ENCODE data around the gene PLCD3. TPM values are rescaled to one million over a fixed set of nuclear protein-coding genes. Genes with fewer than 3 reads are reported as not detected.

PLCD3 gene
- total and polyA plus RNA-seq, 9 of the 15 experiments (the other 6 are each of a cell fraction or from before 2014, with no cell fraction given): 0.20 to 22.6 (median 7.5) TPM

- no peak for TF ChIP-seq ZNF165 (CRISPR knock-in tag; IDR thresholded peaks at IDR 0.05; ENCODE audit: borderline replicate concordance)
- TF ChIP-seq, protein P1, sequence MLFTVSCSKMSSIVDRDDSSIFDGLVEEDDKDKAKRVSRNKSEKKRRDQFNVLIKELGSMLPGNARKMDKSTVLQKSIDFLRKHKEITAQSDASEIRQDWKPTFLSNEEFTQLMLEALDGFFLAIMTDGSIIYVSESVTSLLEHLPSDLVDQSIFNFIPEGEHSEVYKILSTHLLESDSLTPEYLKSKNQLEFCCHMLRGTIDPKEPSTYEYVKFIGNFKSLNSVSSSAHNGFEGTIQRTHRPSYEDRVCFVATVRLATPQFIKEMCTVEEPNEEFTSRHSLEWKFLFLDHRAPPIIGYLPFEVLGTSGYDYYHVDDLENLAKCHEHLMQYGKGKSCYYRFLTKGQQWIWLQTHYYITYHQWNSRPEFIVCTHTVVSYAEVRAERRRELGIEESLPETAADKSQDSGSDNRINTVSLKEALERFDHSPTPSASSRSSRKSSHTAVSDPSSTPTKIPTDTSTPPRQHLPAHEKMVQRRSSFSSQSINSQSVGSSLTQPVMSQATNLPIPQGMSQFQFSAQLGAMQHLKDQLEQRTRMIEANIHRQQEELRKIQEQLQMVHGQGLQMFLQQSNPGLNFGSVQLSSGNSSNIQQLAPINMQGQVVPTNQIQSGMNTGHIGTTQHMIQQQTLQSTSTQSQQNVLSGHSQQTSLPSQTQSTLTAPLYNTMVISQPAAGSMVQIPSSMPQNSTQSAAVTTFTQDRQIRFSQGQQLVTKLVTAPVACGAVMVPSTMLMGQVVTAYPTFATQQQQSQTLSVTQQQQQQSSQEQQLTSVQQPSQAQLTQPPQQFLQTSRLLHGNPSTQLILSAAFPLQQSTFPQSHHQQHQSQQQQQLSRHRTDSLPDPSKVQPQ (CRISPR knock-in tag; IDR thresholded peaks at IDR 0.05; ENCODE audit: borderline replicate concordance): no peak
- TF ChIP-seq CBFA2T2 (conservative IDR thresholded peaks at IDR 0.05): 0 out of 2 replicates have a peak, but pooled peaks have one; percentile 4
- 0 out of 2 replicates have a peak, but pooled peaks have one; percentile 63 for TF ChIP-seq BCL6 (CRISPR knock-in tag; IDR thresholded peaks at IDR 0.05)
- TF ChIP-seq, protein P2, sequence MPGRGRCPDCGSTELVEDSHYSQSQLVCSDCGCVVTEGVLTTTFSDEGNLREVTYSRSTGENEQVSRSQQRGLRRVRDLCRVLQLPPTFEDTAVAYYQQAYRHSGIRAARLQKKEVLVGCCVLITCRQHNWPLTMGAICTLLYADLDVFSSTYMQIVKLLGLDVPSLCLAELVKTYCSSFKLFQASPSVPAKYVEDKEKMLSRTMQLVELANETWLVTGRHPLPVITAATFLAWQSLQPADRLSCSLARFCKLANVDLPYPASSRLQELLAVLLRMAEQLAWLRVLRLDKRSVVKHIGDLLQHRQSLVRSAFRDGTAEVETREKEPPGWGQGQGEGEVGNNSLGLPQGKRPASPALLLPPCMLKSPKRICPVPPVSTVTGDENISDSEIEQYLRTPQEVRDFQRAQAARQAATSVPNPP (IDR thresholded peaks at IDR 0.05; ENCODE audit: borderline replicate concordance, insufficient read depth, insufficient read length): no peak
- TF ChIP-seq KDM5B (IDR thresholded peaks at IDR 0.05; ENCODE audit: insufficient replicate concordance, low read depth, low read length): peak; percentile 100
- peak; percentile 87 for TF ChIP-seq NCOA1 (IDR thresholded peaks at IDR 0.05; ENCODE audit: low read depth)
- TF ChIP-seq, protein P3, sequence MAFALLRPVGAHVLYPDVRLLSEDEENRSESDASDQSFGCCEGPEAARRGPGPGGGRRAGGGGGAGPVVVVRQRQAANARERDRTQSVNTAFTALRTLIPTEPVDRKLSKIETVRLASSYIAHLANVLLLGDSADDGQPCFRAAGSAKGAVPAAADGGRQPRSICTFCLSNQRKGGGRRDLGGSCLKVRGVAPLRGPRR (CRISPR knock-in tag; IDR thresholded peaks at IDR 0.05): no peak
- TF ChIP-seq RNF219 (CRISPR knock-in tag; IDR thresholded peaks at IDR 0.05): peak; percentile 79; the same call in 1 of the 2 replicates
- peak; percentile 90 for TF ChIP-seq ZNF511 (CRISPR knock-in tag; IDR thresholded peaks at IDR 0.05)
- TF ChIP-seq ESRRA (IDR thresholded peaks at IDR 0.05; ENCODE audit: borderline replicate concordance, low read depth): peak; percentile 33; the same call in 1 of the 2 replicates
- no peak for TF ChIP-seq ZNF280A (IDR thresholded peaks at IDR 0.05; ENCODE audit: low read depth, partially characterized antibody)
- no peak; the same call in 1 of the 2 replicates for TF ChIP-seq HMG20A (CRISPR knock-in tag; conservative IDR thresholded peaks at IDR 0.05)
- TF ChIP-seq BACH1 (tag; IDR thresholded peaks at IDR 0.05): 0 out of 2 replicates have a peak, but pooled peaks have one; percentile 12
- no peak for TF ChIP-seq XRCC3 (IDR thresholded peaks at IDR 0.05)
- no peak for TF ChIP-seq YBX1 (IDR thresholded peaks at IDR 0.05)
- TF ChIP-seq ZNF551 (CRISPR knock-in tag; IDR thresholded peaks at IDR 0.05): 0 out of 2 replicates have a peak, but pooled peaks have one; percentile 13
- no peak for TF ChIP-seq RBM15 (IDR thresholded peaks at IDR 0.05; ENCODE audit: insufficient read depth, low read length)
These were observed 16.1 kb upstream of the PLCD3 start, which contains the start of gene HEXIM1 (continued) for GRCh38 chr17:45148183-45149036.

All from K562 (cell line).